ENCODE data around the gene GOLGA6A.

- TF ChIP-seq SIN3B (IDR thresholded peaks at IDR 0.05; ENCODE audit: low read length) (no peak), ZNF883 (CRISPR knock-in tag; IDR thresholded peaks at IDR 0.05; ENCODE audit: not compliant biosample characterization) (no peak), ZBTB7A (CRISPR knock-in tag; IDR thresholded peaks at IDR 0.05) (no peak), CTCF (CRISPR knock-in tag; IDR thresholded peaks at IDR 0.05) (no peak), CBFB (CRISPR knock-in tag; IDR thresholded peaks at IDR 0.05) (no peak), PITX1 (CRISPR knock-in tag; IDR thresholded peaks at IDR 0.05) (no peak), E2F1 (CRISPR knock-in tag; IDR thresholded peaks at IDR 0.05) (no peak)
- TF ChIP-seq, protein P1, sequence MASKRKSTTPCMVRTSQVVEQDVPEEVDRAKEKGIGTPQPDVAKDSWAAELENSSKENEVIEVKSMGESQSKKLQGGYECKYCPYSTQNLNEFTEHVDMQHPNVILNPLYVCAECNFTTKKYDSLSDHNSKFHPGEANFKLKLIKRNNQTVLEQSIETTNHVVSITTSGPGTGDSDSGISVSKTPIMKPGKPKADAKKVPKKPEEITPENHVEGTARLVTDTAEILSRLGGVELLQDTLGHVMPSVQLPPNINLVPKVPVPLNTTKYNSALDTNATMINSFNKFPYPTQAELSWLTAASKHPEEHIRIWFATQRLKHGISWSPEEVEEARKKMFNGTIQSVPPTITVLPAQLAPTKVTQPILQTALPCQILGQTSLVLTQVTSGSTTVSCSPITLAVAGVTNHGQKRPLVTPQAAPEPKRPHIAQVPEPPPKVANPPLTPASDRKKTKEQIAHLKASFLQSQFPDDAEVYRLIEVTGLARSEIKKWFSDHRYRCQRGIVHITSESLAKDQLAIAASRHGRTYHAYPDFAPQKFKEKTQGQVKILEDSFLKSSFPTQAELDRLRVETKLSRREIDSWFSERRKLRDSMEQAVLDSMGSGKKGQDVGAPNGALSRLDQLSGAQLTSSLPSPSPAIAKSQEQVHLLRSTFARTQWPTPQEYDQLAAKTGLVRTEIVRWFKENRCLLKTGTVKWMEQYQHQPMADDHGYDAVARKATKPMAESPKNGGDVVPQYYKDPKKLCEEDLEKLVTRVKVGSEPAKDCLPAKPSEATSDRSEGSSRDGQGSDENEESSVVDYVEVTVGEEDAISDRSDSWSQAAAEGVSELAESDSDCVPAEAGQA (IDR thresholded peaks at IDR 0.05; ENCODE audit: low read depth), result no peak
- TF ChIP-seq, protein P1 (CRISPR knock-in tag; IDR thresholded peaks at IDR 0.05; ENCODE audit: borderline replicate concordance), result no peak
- TF ChIP-seq, protein P2, sequence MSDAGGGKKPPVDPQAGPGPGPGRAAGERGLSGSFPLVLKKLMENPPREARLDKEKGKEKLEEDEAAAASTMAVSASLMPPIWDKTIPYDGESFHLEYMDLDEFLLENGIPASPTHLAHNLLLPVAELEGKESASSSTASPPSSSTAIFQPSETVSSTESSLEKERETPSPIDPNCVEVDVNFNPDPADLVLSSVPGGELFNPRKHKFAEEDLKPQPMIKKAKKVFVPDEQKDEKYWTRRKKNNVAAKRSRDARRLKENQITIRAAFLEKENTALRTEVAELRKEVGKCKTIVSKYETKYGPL (CRISPR knock-in tag; IDR thresholded peaks at IDR 0.05), result no peak
These were observed 38.1 kb upstream of the GOLGA6A start for GRCh38 chr15:74120426-74120825.

Measured in HepG2 (cell line).